ENCODE measurements around the gene KIF5C.

KIF5C gene

GRCh38 chr2:149000158-149000938, 125.3 kb downstream of the KIF5C start:
- DNase-seq, result no peak
- in situ Hi-C loops (cut with HindIII; ENCODE audit: low pct_ligation_motif_present, low pct_unique_long_range_greater_than_20kb, low sequenced_read_pairs), result no loop called here

- in situ Hi-C loops (cut with HindIII; ENCODE audit: low pct_ligation_motif_present, low pct_unique_long_range_greater_than_20kb, low sequenced_read_pairs), result no loop called here
- DNase-seq, result no peak
Measured at GRCh38 chr2:149001496-149001895, 126.5 kb downstream of the KIF5C start.

GRCh38 chr2:149002378-149002890, 127.4 kb downstream of the KIF5C start:
- DNase-seq, result no peak
- in situ Hi-C loops (cut with HindIII; ENCODE audit: low pct_ligation_motif_present, low pct_unique_long_range_greater_than_20kb, low sequenced_read_pairs), result no loop called here

GRCh38 chr2:149002891-149003740, 128.1 kb downstream of the KIF5C start:
- DNase-seq, result no peak
- in situ Hi-C loops (cut with HindIII; ENCODE audit: low pct_ligation_motif_present, low pct_unique_long_range_greater_than_20kb, low sequenced_read_pairs), result no loop called here

GRCh38 chr2:149004836-149005235, 129.8 kb downstream of the KIF5C start:
- in situ Hi-C loops (cut with HindIII; ENCODE audit: low pct_ligation_motif_present, low pct_unique_long_range_greater_than_20kb, low sequenced_read_pairs), result no loop called here
- DNase-seq, result no peak

- in situ Hi-C loops (cut with HindIII; ENCODE audit: low pct_ligation_motif_present, low pct_unique_long_range_greater_than_20kb, low sequenced_read_pairs), result no loop called here
- DNase-seq, result no peak
Measured at GRCh38 chr2:149005471-149006077, 130.5 kb downstream of the KIF5C start.

- DNase-seq, result no peak
- in situ Hi-C loops (cut with HindIII; ENCODE audit: low pct_ligation_motif_present, low pct_unique_long_range_greater_than_20kb, low sequenced_read_pairs), result no loop called here
Measured at GRCh38 chr2:149006883-149007543, 132.0 kb downstream of the KIF5C start.

- in situ Hi-C loops (cut with HindIII; ENCODE audit: low pct_ligation_motif_present, low pct_unique_long_range_greater_than_20kb, low sequenced_read_pairs), result no loop called here
- no peak for DNase-seq
Measured at GRCh38 chr2:149008381-149008780, 133.4 kb downstream of the KIF5C start.

- in situ Hi-C loops (cut with HindIII; ENCODE audit: low pct_ligation_motif_present, low pct_unique_long_range_greater_than_20kb, low sequenced_read_pairs), result no loop called here
- DNase-seq, result no peak
Measured at GRCh38 chr2:149009576-149010461, 134.8 kb downstream of the KIF5C start.

- no peak for DNase-seq
- in situ Hi-C loops (cut with HindIII; ENCODE audit: low pct_ligation_motif_present, low pct_unique_long_range_greater_than_20kb, low sequenced_read_pairs), result no loop called here
Measured at GRCh38 chr2:149012545-149012944, 137.5 kb downstream of the KIF5C start.

- in situ Hi-C loops (cut with HindIII; ENCODE audit: low pct_ligation_motif_present, low pct_unique_long_range_greater_than_20kb, low sequenced_read_pairs), result no loop called here
- no peak for DNase-seq
Measured at GRCh38 chr2:149015501-149015900, 140.5 kb downstream of the KIF5C start.

- in situ Hi-C loops (cut with HindIII; ENCODE audit: low pct_ligation_motif_present, low pct_unique_long_range_greater_than_20kb, low sequenced_read_pairs), result no loop called here
- DNase-seq, result no peak
Measured at GRCh38 chr2:149015926-149016563, 141.0 kb downstream of the KIF5C start.

GRCh38 chr2:149017116-149017985, 142.3 kb downstream of the KIF5C start:
- peak; percentile 72 for DNase-seq
- in situ Hi-C loops (cut with HindIII; ENCODE audit: low pct_ligation_motif_present, low pct_unique_long_range_greater_than_20kb, low sequenced_read_pairs), result no loop called here

GRCh38 chr2:149018981-149019380, 144.0 kb downstream of the KIF5C start:
- in situ Hi-C loops (cut with HindIII; ENCODE audit: low pct_ligation_motif_present, low pct_unique_long_range_greater_than_20kb, low sequenced_read_pairs), result no loop called here
- DNase-seq, result no peak

- no peak for DNase-seq
- in situ Hi-C loops (cut with HindIII; ENCODE audit: low pct_ligation_motif_present, low pct_unique_long_range_greater_than_20kb, low sequenced_read_pairs), result no loop called here
Measured at GRCh38 chr2:149019768-149020167, 144.7 kb downstream of the KIF5C start.

GRCh38 chr2:149020432-149020851, 145.4 kb downstream of the KIF5C start:
- in situ Hi-C loops (cut with HindIII; ENCODE audit: low pct_ligation_motif_present, low pct_unique_long_range_greater_than_20kb, low sequenced_read_pairs), result no loop called here
- DNase-seq, result no peak

Measured in ACHN (cell line).